Measurements from ENCODE around the gene IPMK. TPM values are rescaled to one million over a fixed set of nuclear protein-coding genes. Genes with fewer than 3 reads are reported as not detected.
"Not testable (repeated sequence)": the region's sequence is repeated elsewhere in the genome, so short reads cannot be mapped to it uniquely, and the experiment has no call there.

IPMK gene
- polyA plus RNA-seq, 5 donors: 4.4 to 8.9 (median 7.1) TPM

GRCh38 chr10:58158806-58159205 lies 108.9 kb downstream of the IPMK start:
- DNase-seq: no peak

DNA sequence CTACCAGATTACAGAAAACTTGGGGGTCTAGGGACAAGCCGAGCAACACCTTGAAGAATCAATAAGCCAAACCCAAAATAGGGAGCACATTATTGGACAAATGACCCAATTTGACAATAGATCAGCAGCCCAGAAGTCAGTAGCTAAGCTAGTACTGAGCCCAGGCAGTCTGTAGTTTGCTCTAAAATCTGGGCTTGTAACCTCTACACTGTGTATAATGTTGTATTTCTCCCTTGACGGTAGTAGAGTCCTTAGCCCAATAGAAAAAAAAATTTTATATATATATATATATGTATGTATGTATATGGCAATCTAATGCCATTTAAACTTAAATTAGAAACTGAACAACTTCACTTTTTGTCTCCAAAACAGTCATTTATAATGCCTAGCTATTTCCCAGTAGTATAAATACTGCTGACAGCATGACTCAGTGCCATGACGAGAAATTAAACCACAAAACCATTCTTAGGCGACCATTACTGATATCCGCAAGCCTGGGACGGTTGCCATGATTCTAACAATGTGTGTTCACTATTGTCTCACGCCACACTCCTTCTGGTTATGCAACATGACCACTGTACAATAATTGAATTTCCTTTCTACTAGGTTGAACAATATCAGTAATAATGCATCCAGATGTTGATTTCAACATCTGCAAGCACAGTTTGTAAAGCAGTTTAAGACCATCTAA lies 110.5 kb downstream of the IPMK start:
- DNase-seq: no peak

GRCh38 chr10:58155941-58156340 lies 111.8 kb downstream of the IPMK start:
- DNase-seq: not testable (repeated sequence)

DNA sequence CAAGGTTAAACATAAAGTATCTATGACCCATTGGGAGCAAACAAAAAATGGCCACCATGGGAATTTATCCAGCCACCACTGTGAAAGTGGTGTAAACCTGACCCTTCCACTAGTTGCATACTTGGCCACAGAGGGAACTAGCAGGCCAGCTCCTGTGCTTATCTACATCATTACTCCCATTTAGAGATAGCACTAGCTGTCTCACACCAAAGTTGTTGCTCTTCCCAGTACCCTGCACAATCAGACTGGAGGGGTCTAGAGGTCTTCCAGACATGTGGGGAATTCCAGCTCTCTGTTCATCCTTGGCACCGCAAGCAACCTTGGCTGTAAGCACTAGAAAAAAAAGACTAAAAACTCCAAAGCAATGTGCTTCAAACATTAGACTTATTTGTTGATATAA lies 113.9 kb downstream of the IPMK start:
- no peak for DNase-seq

- no peak for DNase-seq
These were observed 114.9 kb downstream of the IPMK start for GRCh38 chr10:58152673-58153263.

GRCh38 chr10:58150290-58150689 lies 117.4 kb downstream of the IPMK start:
- DNase-seq: no peak

DNA sequence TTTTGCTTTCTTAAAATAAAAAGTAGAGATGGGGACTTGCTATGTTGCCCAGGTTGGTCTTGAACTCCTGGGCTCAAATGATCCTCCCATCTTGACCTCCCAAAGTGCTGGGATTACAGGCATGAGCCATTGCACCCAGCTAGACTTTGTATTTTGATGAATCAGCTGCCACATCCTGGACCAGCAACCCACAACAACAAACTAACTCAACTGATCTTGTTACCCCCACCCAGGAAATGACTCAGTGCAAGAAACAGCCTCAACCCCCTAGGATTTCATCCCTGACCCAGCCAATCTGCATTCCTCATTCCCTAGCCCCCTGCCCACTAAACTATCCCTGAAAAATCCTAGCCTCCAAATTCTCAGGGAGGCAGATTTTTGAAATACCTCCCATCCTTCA lies 123.8 kb downstream of the IPMK start:
- DNase-seq: no peak

Other genes with a start within 250 kb of the IPMK start
- 10 to 100 TPM; 19.1 to 26.3 (median 22.4) TPM for gene CISD1, start 1.3 kb upstream of the IPMK start, polyA plus RNA-seq (ENCODE audit: insufficient read depth in 1 of 5, insufficient read length in 5 of 5, low replicate concordance in 1 of 5)
- 10 to 100 TPM; 26.8 to 45.4 (median 33.6) TPM for gene UBE2D1, start 67.1 kb upstream of the IPMK start, polyA plus RNA-seq (ENCODE audit: insufficient read depth in 1 of 5, insufficient read length in 5 of 5, low replicate concordance in 1 of 5)
- gene TFAM, start 117.5 kb upstream of the IPMK start, polyA plus RNA-seq (ENCODE audit: insufficient read depth in 1 of 5, insufficient read length in 5 of 5, low replicate concordance in 1 of 5): 10 to 100 TPM; 45.4 to 72.9 (median 66.0) TPM
- 10 to 100 TPM; 27.2 to 43.9 (median 37.5) TPM for gene BICC1, start 245.0 kb upstream of the IPMK start, polyA plus RNA-seq (ENCODE audit: insufficient read depth in 1 of 5, insufficient read length in 5 of 5, low replicate concordance in 1 of 5)